ENCODE measurements around the gene P4HA3.

Gene P4HA3

DNA sequence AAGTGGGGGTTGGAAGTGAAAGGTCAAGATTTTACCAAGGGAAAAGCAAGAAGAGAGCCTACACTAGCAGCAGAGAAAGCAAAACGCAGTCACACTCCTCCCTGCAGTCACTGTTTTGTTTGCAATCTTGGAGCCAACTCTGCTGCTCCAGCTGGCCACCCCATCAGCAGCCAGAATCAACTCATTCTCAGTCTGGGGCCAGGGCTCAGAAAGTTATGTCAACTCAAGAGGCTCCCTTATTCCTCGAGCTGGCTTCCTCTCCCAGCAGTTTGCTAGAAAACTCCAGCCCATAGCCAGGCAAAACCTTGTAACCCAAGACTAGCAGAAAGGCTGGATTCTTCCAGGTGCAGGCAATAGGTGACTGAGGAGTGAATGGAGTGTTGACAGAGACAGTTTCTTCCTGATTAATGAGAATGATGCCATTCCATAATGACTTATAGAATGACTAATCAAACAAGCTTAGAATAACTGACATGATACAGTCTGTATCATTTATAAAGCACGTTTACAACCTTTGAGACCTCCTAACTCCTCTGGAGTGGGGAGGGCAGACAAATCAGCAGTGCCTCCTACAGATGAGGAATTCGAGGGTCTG is 53.4 kb downstream of the P4HA3 start:
- DNase-seq = no peak

DNA sequence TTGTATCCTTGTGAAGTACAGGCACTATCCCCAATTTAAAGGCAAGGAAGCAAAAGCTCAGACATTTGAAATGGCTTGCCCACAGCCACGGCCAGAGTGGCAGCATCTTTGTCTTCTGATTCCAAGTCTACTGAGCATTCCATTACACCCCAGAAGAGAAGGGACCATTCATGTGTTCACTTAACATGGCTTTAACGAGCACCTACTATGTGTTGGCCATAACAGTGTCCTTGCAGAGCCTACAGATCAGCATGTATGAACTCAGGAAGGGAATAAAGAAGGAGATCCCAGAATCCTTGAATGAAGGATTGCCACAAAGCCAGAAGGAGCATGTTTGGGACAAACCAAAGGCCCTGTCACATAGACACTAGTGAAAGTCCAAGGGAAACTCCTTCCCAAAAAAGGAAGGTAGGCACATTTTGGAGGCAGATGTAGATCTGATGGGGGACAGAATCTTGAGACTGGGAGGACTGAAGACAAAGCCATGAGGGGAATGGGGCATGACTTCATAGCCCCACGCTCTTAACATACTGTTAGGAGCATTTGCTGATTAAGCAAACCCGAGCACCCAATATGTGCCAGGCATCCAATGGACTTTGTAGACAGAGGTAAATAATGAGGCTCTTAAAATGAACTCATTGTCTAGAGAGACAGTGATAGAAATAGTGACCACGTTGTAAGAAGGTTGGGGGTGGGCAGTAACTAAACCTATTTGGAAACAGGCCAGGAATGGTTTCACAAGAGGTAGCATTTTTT is 54.9 kb downstream of the P4HA3 start:
- no peak for DNase-seq

DNA sequence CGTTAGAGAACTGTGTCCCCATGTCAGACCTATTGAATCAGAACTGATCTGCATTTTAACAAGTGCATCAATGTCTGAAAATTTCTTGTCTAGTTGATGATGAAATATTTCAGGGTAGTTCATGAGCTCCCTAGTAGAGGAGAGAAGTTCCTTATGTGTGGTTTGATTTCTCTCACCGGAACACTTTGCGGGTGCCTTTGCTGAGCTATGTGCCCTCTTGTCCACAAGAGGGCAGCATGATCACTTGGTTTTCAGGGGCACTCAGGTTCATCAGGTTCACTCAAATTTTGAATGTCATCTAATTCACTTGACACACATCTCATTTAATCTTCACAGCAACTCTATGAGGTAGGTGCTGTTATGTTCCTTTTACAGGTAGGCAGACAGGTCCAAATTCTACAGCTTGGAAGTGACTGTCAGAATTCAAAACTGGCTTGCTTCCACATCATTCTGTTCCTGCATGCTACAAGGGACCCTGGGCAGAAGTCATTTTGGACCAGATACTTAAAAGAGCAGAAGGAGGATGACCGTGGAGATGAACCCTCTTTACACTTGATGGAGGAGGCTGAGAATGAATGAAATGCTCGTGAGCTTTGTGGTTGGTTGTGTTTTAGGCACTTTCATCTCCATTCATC is 55.6 kb downstream of the P4HA3 start:
- peak; percentile 60 for DNase-seq

DNA sequence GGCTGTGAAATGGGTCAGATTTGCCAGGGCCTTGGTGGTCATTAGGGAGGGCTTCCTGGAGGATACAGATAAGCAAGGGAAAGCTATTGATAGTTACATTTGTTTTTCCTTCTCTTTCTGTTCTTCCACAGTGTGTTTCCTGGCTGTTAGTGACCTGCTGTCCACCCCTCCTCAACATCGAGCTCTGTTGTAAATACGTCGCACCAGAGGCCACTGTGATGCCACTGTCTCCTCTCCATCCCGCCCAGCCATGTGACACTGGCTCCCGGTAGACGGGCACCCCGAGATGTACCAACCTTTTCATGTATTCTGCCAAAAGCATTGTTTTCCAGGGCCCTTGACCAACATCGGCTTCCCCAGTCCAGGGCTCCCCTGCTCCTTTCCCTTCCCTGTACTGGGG is 58.1 kb downstream of the P4HA3 start:
- no peak for DNase-seq

DNA sequence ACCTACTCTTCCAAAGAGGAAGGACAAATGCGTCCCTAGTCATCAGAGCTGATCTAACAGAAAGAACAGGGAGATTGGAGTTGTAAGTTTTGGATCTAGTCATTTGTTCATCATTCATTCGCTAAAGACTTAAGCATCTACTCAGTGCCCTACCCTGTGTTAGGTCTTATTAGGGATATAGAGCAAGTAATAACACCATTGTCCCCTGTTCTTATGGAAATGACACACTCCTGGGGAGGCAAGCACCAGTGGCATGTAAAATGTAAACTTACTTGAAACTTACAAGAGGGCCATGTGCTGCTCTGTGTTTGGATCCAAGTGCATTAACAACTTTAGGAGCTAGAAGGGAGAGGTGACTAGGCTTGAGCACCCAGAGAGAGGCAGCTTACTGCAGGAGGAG is 61.9 kb downstream of the P4HA3 start:
- DNase-seq = no peak

DNA sequence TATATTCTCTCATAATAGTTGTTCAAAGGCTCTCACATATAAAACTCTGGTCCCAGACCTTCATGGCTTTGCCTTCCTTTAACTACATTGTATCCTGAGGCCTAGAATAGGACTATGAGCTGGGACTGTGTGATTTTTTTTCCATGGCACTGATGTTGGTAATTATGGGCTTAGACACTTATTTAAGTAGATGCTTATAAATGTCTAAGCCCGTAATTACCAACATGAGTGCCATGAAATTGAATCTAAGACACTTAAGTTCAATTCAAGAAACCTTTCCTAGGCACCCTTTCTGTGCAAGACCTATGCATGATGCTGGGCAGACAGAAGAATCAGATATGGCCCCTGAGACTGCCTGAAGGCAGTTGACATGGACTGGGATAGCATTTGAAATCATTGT is 63.0 kb downstream of the P4HA3 start:
- no peak for DNase-seq

DNA sequence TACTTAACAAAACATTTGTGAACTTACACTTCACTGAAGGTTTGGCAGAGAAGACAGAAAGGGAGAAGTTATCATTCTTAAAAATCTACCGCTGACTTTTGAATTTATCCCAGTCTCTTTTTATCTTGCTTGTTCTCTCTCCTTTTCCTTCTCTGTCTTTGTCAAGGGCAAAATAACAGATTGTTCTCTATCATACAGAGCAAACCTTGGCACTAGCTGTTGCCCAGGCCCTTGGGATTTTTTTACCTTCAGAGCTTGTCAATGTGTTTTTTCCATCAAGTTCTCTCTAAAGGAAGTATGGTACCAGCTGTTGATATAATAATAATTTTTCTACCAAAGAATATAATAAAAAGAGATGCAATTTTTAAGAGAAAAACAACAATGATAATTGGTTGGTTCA is 73.2 kb downstream of the P4HA3 start:
- no peak for DNase-seq

DNA sequence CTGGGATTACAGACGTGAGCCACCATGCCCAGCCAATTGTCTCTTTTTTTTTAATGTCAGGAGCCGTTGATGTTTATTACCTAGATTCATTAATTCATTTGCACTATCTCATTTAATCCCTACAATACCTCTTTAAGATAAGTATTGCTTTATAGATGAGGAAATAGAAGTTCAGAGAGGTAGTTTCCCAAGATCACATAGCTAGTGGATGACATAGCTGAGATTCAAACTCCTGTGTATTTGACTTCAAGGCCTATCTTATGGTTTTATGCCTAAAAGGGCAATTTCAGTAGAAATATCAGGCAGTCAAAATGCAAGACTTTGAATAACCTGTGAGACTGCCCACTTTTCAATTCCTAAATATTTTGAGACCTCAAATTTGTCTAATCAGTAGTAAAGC is 73.9 kb downstream of the P4HA3 start:
- DNase-seq = no peak

DNA sequence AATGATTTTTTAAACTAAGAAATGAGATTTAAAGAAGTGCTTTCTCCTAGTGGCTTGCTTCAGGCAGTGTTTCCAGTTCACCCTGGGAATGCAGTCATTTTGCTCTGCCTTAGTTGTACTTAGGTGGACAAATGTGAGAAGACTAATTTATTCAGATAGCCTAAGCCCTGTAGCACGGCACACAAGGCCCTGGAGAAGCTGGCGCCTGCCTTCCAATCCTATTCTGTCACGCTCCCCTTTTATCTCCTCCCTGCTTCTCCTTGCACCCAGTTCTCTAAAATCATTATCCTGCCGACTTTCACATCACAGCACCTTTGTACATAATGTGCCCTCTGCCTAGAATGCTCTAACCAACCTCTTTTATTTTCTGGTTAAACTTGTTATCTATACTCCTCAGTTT is 76.3 kb downstream of the P4HA3 start:
- no peak for DNase-seq

DNA sequence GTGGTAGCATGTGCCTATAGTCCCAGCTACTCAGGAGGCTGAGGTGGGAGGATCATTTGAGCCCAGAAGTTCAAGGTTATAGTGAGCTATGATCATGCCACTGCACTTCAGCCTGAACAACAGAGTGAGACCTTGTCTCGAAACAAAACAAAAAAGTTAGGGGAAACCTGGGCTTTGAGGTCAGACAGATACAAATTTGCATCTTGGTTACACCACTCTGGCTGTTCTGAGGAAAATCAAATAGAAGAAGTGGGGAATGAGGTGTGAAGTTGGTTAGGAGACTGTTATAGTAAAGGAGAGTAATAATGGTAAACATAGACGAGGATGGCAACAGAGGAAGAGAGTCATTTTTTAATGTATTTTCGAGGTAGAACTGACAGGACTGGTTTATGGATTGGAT is 77.8 kb downstream of the P4HA3 start:
- no peak for DNase-seq

DNA sequence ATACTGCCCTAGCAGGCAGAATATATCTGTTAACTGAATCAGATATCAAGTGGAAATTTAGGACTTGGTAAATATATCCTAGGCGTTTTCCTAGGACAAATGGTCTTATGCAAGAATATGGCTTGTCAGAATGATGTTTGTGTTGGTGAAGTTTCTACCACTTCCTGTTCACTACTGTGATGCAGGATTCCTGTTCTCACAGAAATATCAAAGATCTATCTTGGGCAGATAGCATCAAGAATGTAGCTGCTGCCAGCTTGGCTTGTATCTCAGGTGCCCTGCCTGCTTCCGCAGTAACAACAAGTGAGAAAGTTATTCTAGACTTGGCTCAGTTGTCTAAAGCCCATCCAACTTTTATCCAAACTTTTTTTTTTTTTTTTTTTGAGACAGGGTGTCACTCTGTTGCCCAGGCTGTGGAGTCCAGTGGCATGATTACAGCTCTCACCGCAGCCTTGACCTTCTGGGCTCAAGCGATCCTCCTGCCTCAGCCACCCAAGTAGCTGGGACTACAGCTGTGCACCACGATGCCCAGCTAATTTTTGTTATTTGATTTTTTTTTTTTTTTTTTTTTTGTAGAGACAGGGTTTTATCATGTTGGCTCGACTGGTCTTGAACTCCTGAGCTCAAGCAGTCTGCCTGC is 79.0 kb downstream of the P4HA3 start:
- DNase-seq = no peak

DNA sequence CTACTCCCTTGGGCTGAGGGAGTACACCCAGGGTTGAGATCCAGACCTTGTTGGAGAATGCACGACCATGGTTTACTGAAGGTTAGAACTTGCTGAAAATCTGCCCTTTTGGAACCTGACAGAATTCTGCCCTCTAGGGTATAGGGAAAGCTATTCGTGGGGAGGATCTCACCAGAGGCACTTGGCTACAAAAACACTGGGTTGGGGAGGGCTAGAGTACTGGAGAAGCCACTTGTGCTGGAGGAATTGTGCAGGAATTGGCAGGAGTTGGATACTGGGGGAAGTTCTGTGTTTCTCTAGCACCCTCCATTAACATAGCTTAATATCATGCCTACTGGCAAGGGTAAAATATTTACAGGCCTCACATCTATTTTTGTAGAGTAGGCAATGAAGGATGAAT is 84.5 kb downstream of the P4HA3 start:
- no peak for DNase-seq

DNA sequence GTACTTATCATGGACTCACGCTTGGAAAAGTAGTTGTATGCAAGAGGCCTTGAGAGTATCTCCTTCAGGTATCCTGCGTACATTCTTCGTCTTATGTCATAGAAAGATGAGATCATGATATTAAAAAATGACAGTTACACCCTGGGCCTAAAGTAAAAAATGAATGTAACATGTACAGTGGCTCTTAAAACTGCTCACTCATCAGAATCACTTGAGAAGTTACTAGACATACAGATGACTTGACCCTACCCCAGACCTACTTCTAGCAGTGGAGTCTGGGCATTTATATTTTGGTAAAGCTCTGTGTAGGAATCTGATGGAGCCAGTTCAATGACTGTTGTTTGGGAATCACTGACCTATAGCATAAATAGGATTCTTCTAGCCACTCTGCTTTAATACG is 85.9 kb downstream of the P4HA3 start:
- DNase-seq = no peak

DNA sequence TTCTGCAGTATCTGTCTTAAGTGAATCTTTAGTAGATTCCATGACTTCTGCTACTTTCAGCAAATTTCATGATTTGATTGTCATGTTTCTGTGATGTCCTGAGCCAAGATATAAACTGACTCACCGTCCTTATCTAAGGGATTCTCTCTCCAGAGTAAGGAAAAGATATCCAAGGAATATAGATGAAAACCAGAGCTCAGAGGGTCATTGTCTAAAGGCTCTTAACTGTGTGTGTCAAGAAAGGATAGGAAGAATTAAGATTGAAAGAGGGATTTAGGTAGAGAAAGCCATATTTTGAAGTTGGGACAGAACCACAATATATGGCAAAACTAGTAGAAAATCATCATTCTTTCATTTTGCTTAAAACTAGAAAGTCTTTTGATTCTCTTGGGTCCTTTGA is 89.6 kb downstream of the P4HA3 start:
- no peak for DNase-seq

DNA sequence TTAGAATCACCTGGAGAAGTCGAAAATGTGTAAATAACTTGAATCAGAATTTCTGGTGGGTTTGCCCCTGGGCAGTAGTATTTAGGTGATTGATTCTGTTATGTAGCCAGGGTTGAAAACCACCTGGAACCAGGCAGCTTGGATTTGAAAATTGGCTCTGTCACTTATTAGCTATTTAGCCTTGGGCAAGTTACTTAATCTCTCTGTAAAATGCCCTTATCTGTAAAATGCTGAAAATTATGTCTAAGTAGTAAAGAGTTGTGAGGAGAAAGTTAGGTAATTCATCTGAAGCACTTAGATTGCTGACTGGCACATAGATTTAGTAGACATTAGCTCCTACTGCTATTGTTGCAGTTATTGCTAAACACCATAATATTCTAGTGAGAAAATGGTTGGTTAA is 91.1 kb downstream of the P4HA3 start:
- no peak for DNase-seq
